Tibial nerve (tissue), 4 donors: ENCODE results near the gene SORCS2.

ENCODE experiments used
- CTCF ChIP-seq, 5 experiments: fragments of 200-600 bp in 3 of 5; fragments of 450-650 bp in 2 of 5; sonication (generic) in 3 of 5; IDR thresholded peaks; one replicate each; pipeline ENCODE4 v1.5.1; 2016 to 2019; ENCODE audit warnings: antibody characterized with exemption in 5 of 5, mild to moderate bottlenecking in 3 of 5, moderate library complexity in 2 of 5
- EP300 ChIP-seq, 2 donors: sonication (generic); formaldehyde crosslinking; IDR thresholded peaks; one replicate each; pipeline ENCODE4 v1.6.1; 2017; ENCODE audit warnings: antibody characterized with exemption in 2 of 2, mild to moderate bottlenecking in 1 of 2

GRCh38 chr4:7241597-7242125, 49.3 kb downstream of the SORCS2 start:
- TF ChIP-seq CTCF (IDR thresholded peaks at IDR 0.05) (no peak), EP300 (IDR thresholded peaks at IDR 0.05) (no peak)
